ENCODE measurements around the gene SLC25A25. TPM values are rescaled to one million over a fixed set of nuclear protein-coding genes. Genes with fewer than 3 reads are reported as not detected.
A peak's percentile ranks its signal among the peaks of the same experiment; 100 is the strongest.

SLC25A25 gene
- total and polyA plus RNA-seq, 5 donors = 5.8 to 16.1 (median 6.7) TPM

GRCh38 chr9:128051932-128052709, 15.9 kb upstream of the SLC25A25 start:
- 83% methylated on average over 15 of the region's 15 CpGs for WGBS
- DNase-seq (no peak), ATAC-seq (no peak)
- Histone ChIP-seq H3K27ac (ENCODE audit: low read length) (no peak overlapping the region), H3K27me3 (ENCODE audit: control insufficient read depth, insufficient read depth) (no peaks in the 10 kb centered on the region), H3K9me3 (ENCODE audit: control insufficient read depth, low read length) (no peaks in the 10 kb centered on the region), H3K4me3 (ENCODE audit: low read length) (no peak overlapping the region), H3K4me1 (ENCODE audit: control insufficient read depth, insufficient read depth, low read length) (no peaks in the 10 kb centered on the region)
- intact Hi-C loops (cut with DNase I) = no loop called here

- H3K4me1 ChIP-seq (ENCODE audit: control insufficient read depth, insufficient read depth, low read length) = no peaks in the 10 kb centered on the region
- ATAC-seq (peak in 1 of 2 donors; percentile 19), DNase-seq (peak in 2 of 3 donors; percentile 67)
- no peak overlapping the region for H3K4me3 ChIP-seq (ENCODE audit: low read length)
- WGBS = 80% methylated on average over 11 of the region's 11 CpGs
- no peak overlapping the region for H3K27ac ChIP-seq (ENCODE audit: low read length)
- no peaks in the 10 kb centered on the region for H3K9me3 ChIP-seq (ENCODE audit: control insufficient read depth, low read length)
- no peaks in the 10 kb centered on the region for H3K27me3 ChIP-seq (ENCODE audit: control insufficient read depth, insufficient read depth)
- intact Hi-C loops (cut with DNase I) = no loop called here
These were observed 14.5 kb upstream of the SLC25A25 start for GRCh38 chr9:128053560-128053959.

GRCh38 chr9:128054087-128054486, 13.9 kb upstream of the SLC25A25 start:
- H3K9me3 ChIP-seq (ENCODE audit: control insufficient read depth, low read length) = no peaks in the 10 kb centered on the region
- H3K4me1 ChIP-seq (ENCODE audit: control insufficient read depth, insufficient read depth, low read length) = no peaks in the 10 kb centered on the region
- no peak overlapping the region for H3K4me3 ChIP-seq (ENCODE audit: low read length)
- H3K27me3 ChIP-seq (ENCODE audit: control insufficient read depth, insufficient read depth) = no peaks in the 10 kb centered on the region
- DNase-seq (no peak), ATAC-seq (no peak)
- intact Hi-C loops (cut with DNase I) = no loop called here
- H3K27ac ChIP-seq (ENCODE audit: low read length) = no peak overlapping the region
- 67% methylated on average over 3 of the region's 3 CpGs for WGBS

- Histone ChIP-seq H3K9me3 (ENCODE audit: control insufficient read depth, low read length) (no peaks in the 10 kb centered on the region), H3K27ac (ENCODE audit: low read length) (peak overlapping the region; percentile 46), H3K4me3 (ENCODE audit: low read length) (no peak overlapping the region), H3K27me3 (ENCODE audit: control insufficient read depth, insufficient read depth) (no peaks in the 10 kb centered on the region), H3K4me1 (ENCODE audit: control insufficient read depth, insufficient read depth, low read length) (no peaks in the 10 kb centered on the region)
- 33% methylated on average over 7 of the region's 7 CpGs for WGBS
- intact Hi-C loops (cut with DNase I) = no loop called here
- ATAC-seq (peak; percentile 83 to 87), DNase-seq (peak; percentile 65 to 83 (median 67))
These were observed 12.5 kb upstream of the SLC25A25 start for GRCh38 chr9:128055344-128056040.

GRCh38 chr9:128056086-128056485, 11.9 kb upstream of the SLC25A25 start:
- Histone ChIP-seq H3K27ac (ENCODE audit: low read length) (peak overlapping the region; percentile 39), H3K4me3 (ENCODE audit: low read length) (no peak overlapping the region), H3K4me1 (ENCODE audit: control insufficient read depth, insufficient read depth, low read length) (no peaks in the 10 kb centered on the region), H3K9me3 (ENCODE audit: control insufficient read depth, low read length) (no peaks in the 10 kb centered on the region), H3K27me3 (ENCODE audit: control insufficient read depth, insufficient read depth) (no peaks in the 10 kb centered on the region)
- intact Hi-C loops (cut with DNase I) = no loop called here
- DNase-seq (peak in 2 of 3 donors; percentile 63 to 70), ATAC-seq (peak; percentile 22 to 28)
- WGBS = 61% methylated on average over 3 of the region's 3 CpGs

GRCh38 chr9:128056887-128057723, 10.9 kb upstream of the SLC25A25 start:
- Histone ChIP-seq H3K4me1 (ENCODE audit: control insufficient read depth, insufficient read depth, low read length) (no peaks in the 10 kb centered on the region), H3K27ac (ENCODE audit: low read length) (no peak overlapping the region), H3K4me3 (ENCODE audit: low read length) (no peak overlapping the region), H3K9me3 (ENCODE audit: control insufficient read depth, low read length) (no peaks in the 10 kb centered on the region), H3K27me3 (ENCODE audit: control insufficient read depth, insufficient read depth) (no peaks in the 10 kb centered on the region)
- intact Hi-C loops (cut with DNase I) = no loop called here
- WGBS = 84% methylated on average over 14 of the region's 14 CpGs
- ATAC-seq = no peak
- no peak for DNase-seq

GRCh38 chr9:128057724-128058409, 10.2 kb upstream of the SLC25A25 start:
- H3K4me1 ChIP-seq (ENCODE audit: control insufficient read depth, insufficient read depth, low read length) = peaks cover under 1% of the 10 kb centered on the region
- H3K27ac ChIP-seq (ENCODE audit: low read length) = no peak overlapping the region
- 88% methylated on average over 8 of the region's 8 CpGs for WGBS

GRCh38 chr9:128059365-128059983, 8.6 kb upstream of the SLC25A25 start:
- 81% methylated on average over 6 of the region's 6 CpGs for WGBS
- intact Hi-C loops (cut with DNase I) = no loop called here
- DNase-seq = peak in 1 of 3 donors; percentile 36
- no peaks in the 10 kb centered on the region for H3K27me3 ChIP-seq (ENCODE audit: control insufficient read depth, insufficient read depth)
- H3K4me3 ChIP-seq (ENCODE audit: low read length) = no peak overlapping the region
- no peaks in the 10 kb centered on the region for H3K9me3 ChIP-seq (ENCODE audit: control insufficient read depth, low read length)
- no peak overlapping the region for H3K27ac ChIP-seq (ENCODE audit: low read length)
- peaks cover 2% of the 10 kb centered on the region for H3K4me1 ChIP-seq (ENCODE audit: control insufficient read depth, insufficient read depth, low read length)
- ATAC-seq = no peak

More at GRCh38 chr9:128057724-128058409, 10.2 kb upstream of the SLC25A25 start:
- Histone ChIP-seq H3K4me3 (ENCODE audit: low read length) (no peak overlapping the region), H3K9me3 (ENCODE audit: control insufficient read depth, low read length) (no peaks in the 10 kb centered on the region), H3K27me3 (ENCODE audit: control insufficient read depth, insufficient read depth) (no peaks in the 10 kb centered on the region)
- ATAC-seq = no peak
- no peak for DNase-seq
- intact Hi-C loops (cut with DNase I) = no loop called here

- Histone ChIP-seq H3K4me1 (ENCODE audit: control insufficient read depth, insufficient read depth, low read length) (peaks cover 7% of the 10 kb centered on the region), H3K27me3 (ENCODE audit: control insufficient read depth, insufficient read depth) (no peaks in the 10 kb centered on the region), H3K4me3 (ENCODE audit: low read length) (no peak overlapping the region), H3K27ac (ENCODE audit: low read length) (no peak overlapping the region), H3K9me3 (ENCODE audit: control insufficient read depth, low read length) (no peaks in the 10 kb centered on the region)
- DNase-seq (no peak), ATAC-seq (no peak)
- WGBS = 66% methylated on average over 13 of the region's 13 CpGs
- intact Hi-C loops (cut with DNase I) = no loop called here
These were observed 6.6 kb upstream of the SLC25A25 start for GRCh38 chr9:128061275-128061960.

- Histone ChIP-seq H3K4me1 (ENCODE audit: control insufficient read depth, insufficient read depth, low read length) (peaks cover 11% of the 10 kb centered on the region), H3K9me3 (ENCODE audit: control insufficient read depth, low read length) (no peaks in the 10 kb centered on the region), H3K27ac (ENCODE audit: low read length) (no peak overlapping the region), H3K4me3 (ENCODE audit: low read length) (no peak overlapping the region), H3K27me3 (ENCODE audit: control insufficient read depth, insufficient read depth) (no peaks in the 10 kb centered on the region)
- WGBS = 59% methylated on average over 6 of the region's 6 CpGs
- DNase-seq (no peak), ATAC-seq (peak in 1 of 2 donors; percentile 32)
- intact Hi-C loops (cut with DNase I) = no loop called here
These were observed 5.8 kb upstream of the SLC25A25 start for GRCh38 chr9:128062279-128062678.
